Measurements from ENCODE around the gene PCF11.

GRCh38 chr11:83195649-83196048 is 38.7 kb downstream of the PCF11 start:
- TF ChIP-seq CTCF (IDR thresholded peaks at IDR 0.05), result no peak
- TF ChIP-seq POLR2A (IDR thresholded peaks at IDR 0.05), result no peak
- no peak for TF ChIP-seq POLR2AphosphoS5 (IDR thresholded peaks at IDR 0.05)
- no peak for TF ChIP-seq EP300 (IDR thresholded peaks at IDR 0.05)

All from sigmoid colon (tissue), 4 donors.